Nucleus accumbens (tissue), 56 donors: Measurements from ENCODE around the gene DGKG.

Experiments used
- DNase-seq, 56 donors: peaks; one replicate each; lab custom pipeline; 2025; lab: John Stamatoyannopoulos, UW

Gene DGKG

GRCh38 chr3:186321746-186322145 lies 40.3 kb downstream of the DGKG start:
- no peak for DNase-seq

GRCh38 chr3:186320862-186321568 lies 41.0 kb downstream of the DGKG start:
- no peak for DNase-seq

GRCh38 chr3:186319945-186320344 lies 42.1 kb downstream of the DGKG start:
- DNase-seq: no peak

DNA sequence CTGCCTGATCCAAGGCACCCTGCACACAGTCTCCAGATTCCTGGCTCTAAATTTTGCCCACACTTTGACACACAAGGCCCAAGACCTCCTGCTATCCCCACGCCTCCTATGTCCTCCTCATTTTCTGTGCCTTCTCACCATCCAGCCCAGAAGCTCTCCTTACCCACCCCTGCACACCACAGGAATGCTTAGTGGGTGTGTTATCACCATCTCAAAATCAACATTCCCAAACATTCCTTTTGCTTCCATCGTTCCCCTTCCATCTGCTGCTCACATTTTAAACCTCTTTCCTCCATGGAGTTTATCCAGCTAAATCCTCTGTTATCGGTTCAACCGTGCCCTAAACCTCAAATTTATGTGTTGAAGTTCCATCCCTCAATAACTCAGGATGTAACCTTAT lies 43.9 kb downstream of the DGKG start:
- DNase-seq: no peak

- no peak for DNase-seq
Observed at GRCh38 chr3:186317478-186317877, 44.6 kb downstream of the DGKG start.

DNA sequence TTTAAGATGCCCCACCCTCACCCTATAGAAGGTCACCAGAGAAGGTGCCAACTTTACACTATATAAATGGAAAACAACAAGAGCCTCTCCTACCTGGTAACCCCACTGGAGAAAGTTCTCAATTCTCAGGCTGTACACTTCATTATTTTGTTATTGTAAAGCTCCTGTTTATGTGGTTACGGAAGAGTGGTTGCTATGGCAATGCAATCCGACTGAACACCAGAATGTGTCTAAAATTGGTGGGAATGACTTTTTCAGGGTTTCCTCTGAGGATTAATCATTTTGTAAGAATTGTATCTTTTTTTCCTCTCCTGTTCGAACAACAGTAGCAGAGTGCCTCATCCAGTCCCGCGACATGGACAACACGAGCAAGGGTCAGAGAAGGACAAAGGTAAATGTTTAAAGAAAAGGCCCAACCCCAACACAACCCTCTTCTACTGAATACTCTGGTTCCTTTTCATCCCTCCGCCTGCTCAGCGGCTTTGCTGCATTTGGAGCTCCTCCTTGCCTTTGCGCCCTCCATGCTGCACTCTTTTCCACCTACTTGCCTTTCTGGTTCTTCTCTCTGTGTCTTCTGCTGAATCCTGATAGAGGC lies 45.3 kb downstream of the DGKG start:
- DNase-seq: no peak

- no peak for DNase-seq
Observed at GRCh38 chr3:186315581-186316354, 46.3 kb downstream of the DGKG start.

DNA sequence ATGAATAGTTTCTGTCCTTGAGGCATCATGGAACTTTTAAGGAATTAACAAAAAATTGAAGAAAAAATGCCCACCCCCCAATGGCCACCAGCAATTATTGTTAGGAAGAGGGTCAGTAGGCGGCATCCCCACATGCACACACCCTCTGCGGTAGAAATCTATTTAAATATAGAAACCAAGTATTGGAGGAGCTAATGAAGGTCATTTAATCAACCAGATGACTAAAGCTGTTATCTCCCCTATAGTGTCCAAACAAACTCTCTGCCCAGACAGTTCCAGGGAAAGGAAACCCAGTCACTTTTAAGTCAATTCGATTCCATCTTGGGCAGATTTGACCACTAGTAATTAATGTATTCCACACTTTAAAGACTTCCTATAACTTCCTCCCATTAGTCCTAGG lies 47.1 kb downstream of the DGKG start:
- no peak for DNase-seq

- peak in 7 of 56 donors; percentile 3 to 60 (median 20) for DNase-seq
Observed at GRCh38 chr3:186311441-186311840, 50.6 kb downstream of the DGKG start.

DNA sequence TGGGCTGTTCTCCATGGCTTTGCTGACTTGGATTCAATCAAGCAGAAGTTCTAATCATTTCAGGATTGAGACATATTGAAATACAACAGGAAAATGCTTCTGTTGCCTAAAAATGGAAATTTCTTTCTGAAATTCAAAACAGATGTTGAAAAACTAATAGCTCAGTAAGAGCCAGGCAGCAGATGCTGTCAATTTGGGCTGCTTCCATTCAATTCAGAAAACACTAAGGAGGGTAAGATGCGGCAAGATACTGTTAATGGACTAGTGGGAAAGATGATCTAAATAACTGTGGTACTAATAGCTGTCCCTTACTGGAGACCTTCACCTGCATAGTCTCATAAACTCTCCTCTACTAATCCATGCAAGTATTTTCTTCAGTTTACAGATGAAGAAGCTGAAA lies 53.5 kb downstream of the DGKG start:
- DNase-seq: no peak

- DNase-seq: no peak
Observed at GRCh38 chr3:186307594-186308221, 54.3 kb downstream of the DGKG start.

DNA sequence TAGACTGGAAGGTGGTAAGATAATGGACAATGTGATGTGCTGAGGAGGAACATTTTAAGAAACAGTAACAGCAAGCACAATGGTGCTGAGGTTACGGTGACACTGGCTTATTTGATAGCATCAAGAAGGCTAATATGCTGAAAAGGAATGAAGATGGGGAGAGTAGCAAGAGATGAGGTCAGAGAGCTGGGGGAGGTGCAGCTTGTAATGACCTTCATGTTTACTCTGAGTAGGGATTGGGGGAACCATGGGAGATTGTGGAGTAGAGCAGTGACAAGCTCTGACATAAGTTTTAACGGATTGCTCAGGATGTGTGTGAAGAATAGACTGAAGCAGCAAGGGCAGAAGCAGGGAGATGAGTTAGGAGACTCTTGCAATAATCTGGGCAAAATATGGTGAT lies 56.7 kb downstream of the DGKG start:
- no peak for DNase-seq

- no peak for DNase-seq
Observed at GRCh38 chr3:186303965-186304364, 58.1 kb downstream of the DGKG start.

GRCh38 chr3:186299327-186299726 lies 62.7 kb downstream of the DGKG start:
- no peak for DNase-seq

DNA sequence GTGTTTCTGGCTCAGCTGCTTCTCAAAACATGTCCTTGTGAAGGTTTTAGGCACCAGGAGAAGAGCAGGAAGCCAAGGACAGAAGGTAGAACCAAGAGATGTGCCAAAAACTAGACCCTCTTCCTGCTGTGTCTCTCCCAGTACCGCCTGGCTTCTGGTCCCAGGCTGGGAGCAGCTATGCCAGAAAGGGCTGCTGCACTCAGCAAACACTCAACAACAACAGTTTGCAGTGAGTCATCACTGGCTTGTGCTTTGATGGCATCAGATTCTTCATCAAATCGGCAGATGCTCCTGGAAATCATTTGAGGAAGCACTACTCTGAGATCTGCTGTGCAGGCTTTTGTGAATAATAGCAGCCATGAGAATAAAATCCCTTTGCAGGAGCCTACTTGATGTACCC lies 63.2 kb downstream of the DGKG start:
- DNase-seq: peak in 2 of 56 donors; percentile 3 to 16

- DNase-seq: no peak
Observed at GRCh38 chr3:186290796-186291195, 71.2 kb downstream of the DGKG start.

- DNase-seq: no peak
Observed at GRCh38 chr3:186287711-186288110, 74.3 kb downstream of the DGKG start.

GRCh38 chr3:186286114-186286513 lies 75.9 kb downstream of the DGKG start:
- DNase-seq: no peak

DNA sequence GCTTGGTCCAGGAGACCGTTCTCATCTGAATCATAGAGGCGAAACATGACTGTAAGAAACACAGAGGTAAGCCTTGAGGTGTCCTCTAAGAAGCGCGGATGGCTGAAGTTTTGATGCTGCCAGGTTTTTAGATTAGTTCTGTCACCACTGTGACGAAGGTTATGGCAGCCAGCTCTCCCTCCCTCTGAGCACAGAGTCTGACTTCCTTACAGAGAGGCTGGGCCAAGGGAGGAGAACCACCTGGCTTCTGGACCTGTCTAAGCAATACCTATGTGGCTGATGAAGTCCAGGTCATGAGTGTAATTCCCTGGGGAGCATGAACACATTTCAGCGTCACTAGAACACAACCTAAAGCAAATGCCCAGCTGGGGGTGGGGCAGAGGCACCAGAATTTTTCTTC lies 77.4 kb downstream of the DGKG start:
- no peak for DNase-seq

DNA sequence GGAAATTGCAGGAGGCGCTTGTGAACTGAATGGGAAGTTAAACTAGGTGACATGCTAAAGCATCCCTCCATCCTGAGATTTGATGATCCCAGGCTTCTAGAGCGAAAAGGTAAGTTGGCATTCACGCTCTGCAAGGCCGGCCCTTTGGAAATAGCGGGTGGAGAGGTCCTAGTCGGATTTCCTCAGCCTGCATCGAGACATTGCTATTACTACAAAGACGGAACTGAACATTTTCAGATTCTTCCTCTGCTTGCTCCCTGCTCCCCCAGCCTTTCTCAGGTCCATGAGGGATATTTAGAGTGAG lies 77.7 kb downstream of the DGKG start:
- no peak for DNase-seq

DNA sequence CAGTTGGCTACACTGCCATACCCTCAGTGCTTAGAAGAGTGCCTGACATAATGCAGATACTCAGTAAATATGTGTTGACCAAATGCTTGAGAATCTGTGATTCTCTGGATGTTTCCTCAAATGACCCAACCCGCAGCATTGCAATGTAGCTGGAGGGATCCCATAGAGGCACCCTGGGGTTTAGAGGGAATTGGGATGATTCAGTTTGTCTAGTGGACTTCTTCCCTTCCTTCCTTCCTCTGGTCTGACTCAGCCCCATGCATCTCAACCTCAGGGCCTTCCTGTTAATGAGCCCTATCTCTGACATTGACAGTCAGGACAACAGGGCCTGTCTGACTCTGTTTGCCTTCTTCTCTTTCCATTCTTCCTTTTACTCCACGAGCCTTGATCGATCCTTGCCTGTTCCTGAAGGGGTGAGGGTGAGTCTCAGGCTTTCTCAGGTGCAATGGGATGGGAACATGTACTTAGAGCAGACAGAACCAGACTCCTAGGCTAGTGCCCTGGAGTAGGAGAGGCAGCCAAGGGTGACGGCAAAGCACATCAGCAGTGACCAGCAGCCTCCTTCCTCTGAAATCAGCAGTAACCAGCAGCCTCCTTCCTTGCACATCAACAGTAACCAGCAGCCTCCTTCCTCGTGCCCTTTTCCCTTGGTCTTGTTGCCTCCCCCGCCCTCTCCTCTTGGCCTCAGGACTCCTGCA lies 78.2 kb downstream of the DGKG start:
- no peak for DNase-seq
